Activated naive CD4-positive, alpha-beta T cell treated with Interleukin-2 at 50 U/mL for 16 hours (primary cell): ENCODE results near the gene ERCC6L.

Experiments
- DNase-seq: peaks from one replicate; pipeline ENCODE4 v3.0.0-alpha.2; 2020

ERCC6L gene

DNA sequence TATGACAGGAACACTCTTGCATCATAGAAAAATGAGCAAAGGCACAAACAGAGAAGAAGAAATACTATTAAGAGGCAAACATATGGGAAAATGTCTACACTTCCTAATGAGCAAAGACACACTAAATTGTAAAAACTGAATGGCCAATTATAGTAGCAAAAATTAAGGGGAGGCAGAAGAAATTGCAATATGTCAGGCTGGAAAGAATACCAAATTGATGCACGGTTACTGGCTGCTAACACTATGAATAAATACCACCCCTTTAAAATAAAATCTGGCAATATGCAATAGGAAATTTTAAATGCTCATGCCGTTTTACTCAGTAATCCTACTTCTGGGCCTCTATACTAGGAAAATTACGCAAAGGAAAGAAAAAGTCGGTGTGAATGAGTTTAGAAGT lies 73.3 kb downstream of the ERCC6L start:
- no peak for DNase-seq

DNA sequence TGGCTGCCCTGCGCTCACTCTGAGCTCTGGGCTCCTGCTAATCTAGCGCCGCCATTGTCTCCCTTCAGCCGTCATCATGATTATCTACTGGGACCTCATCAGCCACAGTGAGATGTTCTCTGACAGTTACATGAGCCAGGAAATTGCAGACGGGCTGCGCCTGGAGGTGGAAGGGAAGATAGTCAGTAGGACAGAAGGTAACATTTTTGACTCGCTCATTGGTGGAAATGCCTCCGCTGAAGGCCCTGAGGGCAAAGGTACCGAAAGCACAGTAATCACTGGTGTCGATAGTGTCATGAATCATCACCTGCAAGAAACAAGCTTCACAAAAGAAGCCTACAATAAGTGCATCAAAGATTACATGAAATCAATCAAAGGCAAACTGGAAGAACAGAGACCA lies 79.1 kb downstream of the ERCC6L start:
- no peak for DNase-seq

DNA sequence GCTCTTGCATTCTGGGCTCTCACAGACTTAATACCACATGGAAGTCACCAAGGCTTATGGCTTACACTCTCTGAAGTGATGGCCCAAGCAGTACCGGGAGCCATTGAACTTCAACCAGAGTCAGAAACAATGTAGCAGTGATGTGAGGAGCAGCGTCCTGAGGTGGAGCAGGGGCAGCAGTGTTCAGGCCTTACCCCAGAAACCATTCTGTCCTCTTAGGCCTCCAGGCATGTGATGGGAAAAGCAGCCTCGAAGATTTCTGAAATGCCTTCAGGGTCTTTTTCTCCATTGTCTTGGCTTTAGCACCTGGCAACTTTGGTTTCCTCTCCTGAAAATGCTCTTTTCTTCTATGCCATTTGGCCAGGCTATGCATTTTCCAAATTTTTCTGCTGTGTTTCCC lies 80.1 kb downstream of the ERCC6L start:
- no peak for DNase-seq
